A673 (cell line): ENCODE data around the gene INVS.

ENCODE experiments used
- CTCF ChIP-seq: fragments of 300-800, 200-600 bp; sonication (generic); conservative IDR thresholded peaks from 2 replicates; pipeline ENCODE4 v1.5.1; 2017; ENCODE audit warnings: low read depth, mild to moderate bottlenecking, antibody characterized with exemption, low read length, moderate library complexity, mixed read lengths
- EZH2 ChIP-seq: fragments of 200-600 bp; sonication (generic); IDR thresholded peaks from 2 replicates; pipeline ENCODE4 v1.6.1; 2017; ENCODE audit warnings: borderline replicate concordance, low read depth, mild to moderate bottlenecking, mixed read lengths, antibody characterized with exemption, low read length; ENCODE audit not compliant: poor library complexity, severe bottlenecking

DNA sequence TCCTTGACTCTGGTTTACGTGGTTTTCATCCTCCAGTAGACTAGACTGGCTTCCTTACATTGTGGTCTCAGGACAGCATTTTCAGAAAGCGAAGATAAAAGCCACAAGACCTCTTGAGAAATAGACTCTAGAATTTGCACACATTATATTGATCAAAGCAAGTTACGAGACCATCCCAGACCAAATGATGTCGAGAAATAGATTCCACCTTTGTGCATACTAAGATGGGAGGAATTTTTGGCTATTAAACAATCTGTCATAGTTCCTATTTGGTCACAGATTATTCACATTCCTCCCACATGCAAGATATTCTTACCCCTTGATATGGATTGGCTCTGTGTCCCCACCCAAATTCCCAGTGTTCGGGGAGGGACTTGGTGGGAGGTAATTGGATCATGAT lies 188.1 kb downstream of the INVS start:
- TF ChIP-seq EZH2 (no peak), CTCF (no peak)
